ENCODE measurements around the gene PPP2CA. TPM values are rescaled to one million over a fixed set of nuclear protein-coding genes. Genes with fewer than 3 reads are reported as not detected.

Gene PPP2CA
- total RNA-seq = 100 to 1,000 TPM; 119 to 175 TPM

DNA sequence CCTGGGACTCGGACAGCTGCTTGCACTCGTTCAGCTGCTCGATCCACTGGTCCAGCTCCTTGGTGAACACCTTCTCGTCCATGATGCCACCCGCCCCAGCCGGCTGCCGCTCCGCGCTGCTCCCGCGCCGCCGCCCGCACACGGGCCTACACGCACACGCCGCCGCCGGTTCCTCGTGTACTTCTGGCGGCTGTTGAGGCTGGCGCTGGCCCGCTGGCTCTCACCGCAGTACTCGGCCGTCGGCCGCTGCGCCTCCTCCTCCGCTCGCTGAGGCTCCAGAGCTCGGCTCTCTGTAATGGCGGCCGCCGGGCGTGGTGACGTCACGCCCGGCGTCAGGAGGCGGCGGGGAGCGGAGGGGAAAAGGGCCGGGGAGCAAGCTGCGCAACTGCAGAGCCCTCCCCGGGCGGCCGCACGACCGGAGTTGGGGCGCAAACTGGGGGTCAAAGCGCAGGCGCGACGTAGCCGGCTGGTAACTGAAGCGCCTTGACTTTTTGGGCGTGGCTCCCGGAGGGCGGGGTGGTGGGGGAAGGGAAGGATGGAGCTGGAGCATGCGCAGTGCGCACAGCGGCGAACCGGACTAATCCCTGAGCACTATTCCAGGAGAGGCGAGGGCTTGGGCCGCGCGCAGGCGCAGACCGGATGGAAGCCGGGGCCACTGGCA lies at the start of gene PPP2CA:
Gene PPP2CA, minus strand, starts transcription at position 294 of the 661 bp plus-strand sequence. Its CDS starts 212 bp downstream, at position 82.
- intact Hi-C loops (cut with DNase I) = loop anchor here (2.0 to 10.0 kb wide), 3 partner anchors 49 to 299 kb away; partner anchors contain the start of genes CDKL3, JADE2 and SKP1
- TF ChIP-seq, protein P1, sequence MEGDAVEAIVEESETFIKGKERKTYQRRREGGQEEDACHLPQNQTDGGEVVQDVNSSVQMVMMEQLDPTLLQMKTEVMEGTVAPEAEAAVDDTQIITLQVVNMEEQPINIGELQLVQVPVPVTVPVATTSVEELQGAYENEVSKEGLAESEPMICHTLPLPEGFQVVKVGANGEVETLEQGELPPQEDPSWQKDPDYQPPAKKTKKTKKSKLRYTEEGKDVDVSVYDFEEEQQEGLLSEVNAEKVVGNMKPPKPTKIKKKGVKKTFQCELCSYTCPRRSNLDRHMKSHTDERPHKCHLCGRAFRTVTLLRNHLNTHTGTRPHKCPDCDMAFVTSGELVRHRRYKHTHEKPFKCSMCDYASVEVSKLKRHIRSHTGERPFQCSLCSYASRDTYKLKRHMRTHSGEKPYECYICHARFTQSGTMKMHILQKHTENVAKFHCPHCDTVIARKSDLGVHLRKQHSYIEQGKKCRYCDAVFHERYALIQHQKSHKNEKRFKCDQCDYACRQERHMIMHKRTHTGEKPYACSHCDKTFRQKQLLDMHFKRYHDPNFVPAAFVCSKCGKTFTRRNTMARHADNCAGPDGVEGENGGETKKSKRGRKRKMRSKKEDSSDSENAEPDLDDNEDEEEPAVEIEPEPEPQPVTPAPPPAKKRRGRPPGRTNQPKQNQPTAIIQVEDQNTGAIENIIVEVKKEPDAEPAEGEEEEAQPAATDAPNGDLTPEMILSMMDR (IDR thresholded peaks at IDR 0.05) = no peak
- TF ChIP-seq POLR2AphosphoS5 (IDR thresholded peaks at IDR 0.05) = peak; percentile 94
- peak; percentile 64 for TF ChIP-seq POLR2A (IDR thresholded peaks at IDR 0.05)
- WGBS = under 1% methylated on average over 35 of the region's 73 CpGs

DNA sequence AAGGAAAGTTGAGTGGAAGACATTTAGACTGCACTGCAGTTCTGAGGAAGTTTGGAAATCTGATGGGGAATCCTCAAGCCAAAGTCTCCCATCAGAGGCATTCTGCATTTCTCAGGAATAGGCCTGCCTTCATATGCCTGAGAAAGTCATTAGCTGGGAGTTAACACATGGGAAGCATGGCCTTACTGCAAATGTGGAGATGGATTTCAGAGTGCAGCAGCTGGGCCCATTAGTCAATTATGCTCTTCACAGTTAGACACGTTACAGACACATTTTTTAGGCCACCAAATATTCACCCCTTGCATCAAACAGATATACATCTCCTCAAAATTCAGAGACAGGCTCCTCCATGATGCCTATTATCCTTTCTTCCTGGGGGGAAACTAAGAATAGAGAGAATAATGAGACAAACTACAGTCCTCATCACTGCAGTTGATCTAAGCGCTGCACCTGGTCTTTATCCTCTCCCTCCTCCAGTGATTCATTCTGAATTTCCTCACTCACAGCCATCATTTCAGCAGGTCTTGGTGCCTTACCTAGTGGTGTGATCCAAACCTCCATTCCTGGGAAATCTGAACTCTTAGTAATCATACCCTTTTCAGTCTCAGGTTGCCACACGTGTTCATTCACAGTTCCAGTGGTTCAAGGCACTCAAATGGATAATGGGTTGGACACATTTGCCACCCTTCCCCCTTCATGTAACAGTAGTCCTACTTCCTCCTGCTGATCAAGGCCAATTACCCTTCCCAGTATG lies 47.9 kb upstream of the PPP2CA start:
- intact Hi-C loops (cut with DNase I) = no loop called here
- WGBS = 81% methylated on average over 3 of the region's 3 CpGs
- no peaks in the 10 kb centered on the region for H3K27me3 ChIP-seq (replicated peaks; ENCODE audit: insufficient read depth)
- H3K4me1 ChIP-seq (replicated peaks) = no peaks in the 10 kb centered on the region
- H3K27ac ChIP-seq = no peak overlapping the region
- TF ChIP-seq POLR2AphosphoS5 (IDR thresholded peaks at IDR 0.05) (no peak), POLR2A (IDR thresholded peaks at IDR 0.05) (no peak)
- TF ChIP-seq, protein P1 (IDR thresholded peaks at IDR 0.05) = no peak
- DNase-seq (ENCODE audit: low spot score) = no peak
- no peaks in the 10 kb centered on the region for H3K36me3 ChIP-seq
- no peaks in the 10 kb centered on the region for H3K9me3 ChIP-seq
- H3K4me3 ChIP-seq = no peak overlapping the region

More for the DNA sequence above, at the start of gene PPP2CA:
- peak; percentile 98 for DNase-seq (ENCODE audit: low spot score)
- Histone ChIP-seq H3K4me1 (replicated peaks) (peaks cover 6% of the 10 kb centered on the region), H3K27me3 (replicated peaks; ENCODE audit: insufficient read depth) (no peaks in the 10 kb centered on the region), H3K27ac (peak within 1 kb of the TSS; percentile 99 to 100), H3K9me3 (no peaks in the 10 kb centered on the region), H3K4me3 (peak within 1 kb of the TSS; percentile 85 to 100), H3K36me3 (no peaks in the 10 kb centered on the region)

DNA sequence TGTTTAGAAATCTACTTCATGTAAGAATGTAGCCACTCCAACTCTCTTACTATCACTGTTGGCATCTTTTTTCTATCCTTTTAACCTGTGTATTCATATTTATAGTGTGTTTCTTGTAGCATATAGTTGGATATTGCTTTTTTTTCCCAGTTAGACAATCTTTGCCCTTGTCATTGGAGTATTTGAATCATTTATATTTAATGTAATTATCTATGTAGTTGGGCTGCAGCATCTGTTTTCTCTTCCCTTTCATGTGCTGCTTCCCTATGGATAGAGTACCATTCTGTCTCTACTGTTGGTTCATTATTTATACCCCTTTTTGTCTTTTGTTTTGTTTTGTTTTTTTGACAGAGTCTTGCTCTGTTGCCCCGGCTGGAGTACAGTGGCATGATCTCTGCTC lies 45.2 kb upstream of the PPP2CA start:
- no peak overlapping the region for H3K4me3 ChIP-seq
- no peak for DNase-seq (ENCODE audit: low spot score)
- no peaks in the 10 kb centered on the region for H3K4me1 ChIP-seq (replicated peaks)
- WGBS = 95% methylated on average over 1 of the region's 1 CpG
- H3K27me3 ChIP-seq (replicated peaks; ENCODE audit: insufficient read depth) = no peaks in the 10 kb centered on the region
- no peaks in the 10 kb centered on the region for H3K9me3 ChIP-seq
- H3K27ac ChIP-seq = no peak overlapping the region
- intact Hi-C loops (cut with DNase I) = no loop called here
- H3K36me3 ChIP-seq = no peaks in the 10 kb centered on the region
- TF ChIP-seq POLR2AphosphoS5 (IDR thresholded peaks at IDR 0.05) = no peak
- TF ChIP-seq POLR2A (IDR thresholded peaks at IDR 0.05) = no peak
- TF ChIP-seq, protein P1 (IDR thresholded peaks at IDR 0.05) = no peak

DNA sequence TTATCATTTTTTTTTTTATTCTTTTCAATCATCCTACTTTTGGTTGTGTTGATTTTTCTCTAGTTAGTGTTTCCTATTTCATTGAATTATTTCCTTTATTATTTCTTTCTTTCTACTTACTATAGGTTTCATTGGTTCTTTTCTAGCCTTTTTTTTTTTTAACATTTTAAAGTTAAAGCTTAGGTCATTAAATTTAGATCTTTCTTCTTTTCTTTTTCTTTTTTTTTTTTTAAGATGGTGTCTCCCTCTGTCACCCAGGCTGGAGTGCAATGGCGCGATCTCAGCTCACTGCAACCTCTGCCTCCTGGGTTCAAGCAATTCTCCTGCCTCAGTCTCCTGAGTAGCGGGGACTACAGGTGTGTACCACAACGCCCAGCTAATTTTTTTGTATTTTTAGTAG lies 43.0 kb upstream of the PPP2CA start:
- Histone ChIP-seq H3K4me3 (no peak overlapping the region), H3K4me1 (replicated peaks) (no peaks in the 10 kb centered on the region), H3K9me3 (no peaks in the 10 kb centered on the region), H3K36me3 (no peaks in the 10 kb centered on the region), H3K27me3 (replicated peaks; ENCODE audit: insufficient read depth) (no peaks in the 10 kb centered on the region), H3K27ac (no peak overlapping the region)
- DNase-seq (ENCODE audit: low spot score) = no peak
- intact Hi-C loops (cut with DNase I) = no loop called here
- WGBS = 96% methylated on average over 4 of the region's 4 CpGs
- no peak for TF ChIP-seq POLR2A (IDR thresholded peaks at IDR 0.05)
- no peak for TF ChIP-seq POLR2AphosphoS5 (IDR thresholded peaks at IDR 0.05)

DNA sequence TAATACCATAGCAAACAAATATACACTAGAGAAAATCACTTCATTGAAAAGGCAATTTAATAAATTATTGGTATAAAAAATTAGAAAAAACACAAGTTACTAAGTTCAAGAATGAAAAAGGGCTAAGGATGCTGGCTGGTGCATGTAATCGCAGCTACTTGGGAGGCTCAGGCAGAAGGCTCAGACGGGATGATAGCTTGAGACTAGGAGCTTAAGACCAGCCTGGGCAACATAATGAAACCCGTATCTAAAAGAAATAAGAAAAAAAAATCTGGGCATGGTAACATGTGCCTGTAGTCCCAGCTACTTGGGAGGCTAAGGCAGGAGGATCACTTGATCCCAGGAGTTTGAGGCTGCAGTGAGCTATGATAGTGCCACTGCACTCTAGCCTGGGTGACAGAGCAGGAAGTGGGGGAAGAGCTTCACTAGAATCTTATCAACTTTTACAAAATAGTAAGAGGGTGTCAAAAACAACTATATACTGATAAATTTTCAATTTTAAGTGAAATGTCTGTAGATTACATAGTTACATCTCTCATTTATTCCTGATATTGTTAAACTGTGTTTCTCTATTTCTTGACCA lies 42.2 kb upstream of the PPP2CA start:
- intact Hi-C loops (cut with DNase I) = no loop called here
- no peak for TF ChIP-seq POLR2A (IDR thresholded peaks at IDR 0.05)
- no peak overlapping the region for H3K4me3 ChIP-seq
- 73% methylated on average over 3 of the region's 3 CpGs for WGBS
- no peak for DNase-seq (ENCODE audit: low spot score)
- H3K9me3 ChIP-seq = no peaks in the 10 kb centered on the region
- no peaks in the 10 kb centered on the region for H3K27me3 ChIP-seq (replicated peaks; ENCODE audit: insufficient read depth)
- no peak overlapping the region for H3K27ac ChIP-seq
- no peaks in the 10 kb centered on the region for H3K36me3 ChIP-seq
- H3K4me1 ChIP-seq (replicated peaks) = no peaks in the 10 kb centered on the region

Measured in prostate gland (tissue), 2 donors.